Measurements from ENCODE around the gene KAT6B. TPM values are rescaled to one million over a fixed set of nuclear protein-coding genes. Genes with fewer than 3 reads are reported as not detected.

KAT6B gene
- total and polyA plus RNA-seq, 2 donors (not counting 1 experiment from before 2014, with no cell fraction given) = 3.9 to 37.8 TPM

DNA sequence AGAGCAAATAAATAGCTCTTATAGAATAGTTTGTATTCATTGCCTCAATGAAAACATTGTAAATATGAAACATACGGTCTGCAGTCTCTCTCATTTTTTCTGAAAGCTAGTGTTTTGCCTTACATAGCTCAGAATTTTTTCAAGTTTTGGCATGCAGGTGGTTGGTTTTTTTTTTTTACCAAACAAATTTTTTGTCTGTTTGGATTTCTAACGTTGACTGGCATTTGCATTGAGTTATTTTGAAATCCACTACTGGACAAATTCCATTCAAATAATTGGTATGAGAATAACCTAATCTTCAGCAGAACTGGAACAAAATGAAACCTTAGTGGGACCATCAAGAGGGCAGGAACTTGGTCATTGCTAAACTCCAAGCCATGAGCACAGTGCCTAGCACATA, 177.5 kb downstream of the KAT6B start:
- H3K4me3 ChIP-seq (replicated peaks in 1 of 4; ENCODE audit: control extremely low read depth in 1 of 4, insufficient read depth in 1 of 4, low read depth in 3 of 4, low read length in 4 of 4) = no peak overlapping the region
- no peaks in the 10 kb centered on the region for H4K20me1 ChIP-seq (ENCODE audit: control insufficient read depth, extremely low read depth, insufficient read depth, low read length)
- DNase-seq (ENCODE audit: low read depth in 2 of 2) = no peak
- H3K9ac ChIP-seq (ENCODE audit: insufficient read depth, low read length) = no peak overlapping the region
- TF ChIP-seq, protein P1, sequence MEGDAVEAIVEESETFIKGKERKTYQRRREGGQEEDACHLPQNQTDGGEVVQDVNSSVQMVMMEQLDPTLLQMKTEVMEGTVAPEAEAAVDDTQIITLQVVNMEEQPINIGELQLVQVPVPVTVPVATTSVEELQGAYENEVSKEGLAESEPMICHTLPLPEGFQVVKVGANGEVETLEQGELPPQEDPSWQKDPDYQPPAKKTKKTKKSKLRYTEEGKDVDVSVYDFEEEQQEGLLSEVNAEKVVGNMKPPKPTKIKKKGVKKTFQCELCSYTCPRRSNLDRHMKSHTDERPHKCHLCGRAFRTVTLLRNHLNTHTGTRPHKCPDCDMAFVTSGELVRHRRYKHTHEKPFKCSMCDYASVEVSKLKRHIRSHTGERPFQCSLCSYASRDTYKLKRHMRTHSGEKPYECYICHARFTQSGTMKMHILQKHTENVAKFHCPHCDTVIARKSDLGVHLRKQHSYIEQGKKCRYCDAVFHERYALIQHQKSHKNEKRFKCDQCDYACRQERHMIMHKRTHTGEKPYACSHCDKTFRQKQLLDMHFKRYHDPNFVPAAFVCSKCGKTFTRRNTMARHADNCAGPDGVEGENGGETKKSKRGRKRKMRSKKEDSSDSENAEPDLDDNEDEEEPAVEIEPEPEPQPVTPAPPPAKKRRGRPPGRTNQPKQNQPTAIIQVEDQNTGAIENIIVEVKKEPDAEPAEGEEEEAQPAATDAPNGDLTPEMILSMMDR (conservative IDR thresholded peaks at IDR 0.05 in 1 of 2, IDR thresholded peaks at IDR 0.05 in 1 of 2; ENCODE audit: low read depth in 1 of 2, low read length in 2 of 2) = no peak
- TF ChIP-seq EZH2 (IDR thresholded peaks at IDR 0.05; ENCODE audit: low read length, missing control alignments) = no peak
- no peak overlapping the region for H3K4me2 ChIP-seq (ENCODE audit: extremely low read depth, insufficient read depth, low read length)
- H3K4me1 ChIP-seq (ENCODE audit: control insufficient read depth, extremely low read depth, insufficient read depth, low read length) = no peaks in the 10 kb centered on the region
- no peak overlapping the region for H3K27ac ChIP-seq (ENCODE audit: insufficient read depth, low read length)
- H3K27me3 ChIP-seq (ENCODE audit: control insufficient read depth, insufficient read depth, low read length) = no peaks in the 10 kb centered on the region
- no peak overlapping the region for H2AFZ ChIP-seq (ENCODE audit: low read length)
- H3K79me2 ChIP-seq (ENCODE audit: control insufficient read depth, insufficient read depth, low read length) = no peaks in the 10 kb centered on the region
- H3K9me3 ChIP-seq (ENCODE audit: control insufficient read depth, insufficient read depth, low read depth, low read length) = no peaks in the 10 kb centered on the region
- H3K36me3 ChIP-seq (ENCODE audit: control insufficient read depth, insufficient read depth, low read length) = no peaks in the 10 kb centered on the region

- no peak overlapping the region for H2AFZ ChIP-seq (ENCODE audit: low read length)
- H3K4me1 ChIP-seq (ENCODE audit: control insufficient read depth, extremely low read depth, insufficient read depth, low read length) = no peaks in the 10 kb centered on the region
- H3K9me3 ChIP-seq (ENCODE audit: control insufficient read depth, insufficient read depth, low read depth, low read length) = no peaks in the 10 kb centered on the region
- no peak overlapping the region for H3K9ac ChIP-seq (ENCODE audit: insufficient read depth, low read length)
- no peaks in the 10 kb centered on the region for H3K36me3 ChIP-seq (ENCODE audit: control insufficient read depth, insufficient read depth, low read length)
- no peak for DNase-seq (ENCODE audit: low read depth in 2 of 2)
- no peak overlapping the region for H3K4me3 ChIP-seq (replicated peaks in 1 of 4; ENCODE audit: control extremely low read depth in 1 of 4, insufficient read depth in 1 of 4, low read depth in 3 of 4, low read length in 4 of 4)
- H3K27ac ChIP-seq (ENCODE audit: insufficient read depth, low read length) = no peak overlapping the region
- no peak overlapping the region for H3K4me2 ChIP-seq (ENCODE audit: extremely low read depth, insufficient read depth, low read length)
- H4K20me1 ChIP-seq (ENCODE audit: control insufficient read depth, extremely low read depth, insufficient read depth, low read length) = no peaks in the 10 kb centered on the region
- no peak for TF ChIP-seq EZH2 (IDR thresholded peaks at IDR 0.05; ENCODE audit: low read length, missing control alignments)
- TF ChIP-seq, protein P1 (conservative IDR thresholded peaks at IDR 0.05 in 1 of 2, IDR thresholded peaks at IDR 0.05 in 1 of 2; ENCODE audit: low read depth in 1 of 2, low read length in 2 of 2) = no peak
- no peaks in the 10 kb centered on the region for H3K27me3 ChIP-seq (ENCODE audit: control insufficient read depth, insufficient read depth, low read length)
- H3K79me2 ChIP-seq (ENCODE audit: control insufficient read depth, insufficient read depth, low read length) = no peaks in the 10 kb centered on the region
These were observed 181.2 kb downstream of the KAT6B start for GRCh38 chr10:75007646-75008045.

- H3K79me2 ChIP-seq (ENCODE audit: control insufficient read depth, insufficient read depth, low read length) = no peaks in the 10 kb centered on the region
- H3K9me3 ChIP-seq (ENCODE audit: control insufficient read depth, insufficient read depth, low read depth, low read length) = no peaks in the 10 kb centered on the region
- DNase-seq (ENCODE audit: low read depth in 2 of 2) = no peak
- no peak overlapping the region for H2AFZ ChIP-seq (ENCODE audit: low read length)
- H3K4me1 ChIP-seq (ENCODE audit: control insufficient read depth, extremely low read depth, insufficient read depth, low read length) = no peaks in the 10 kb centered on the region
- no peak overlapping the region for H3K4me3 ChIP-seq (replicated peaks in 1 of 4; ENCODE audit: control extremely low read depth in 1 of 4, insufficient read depth in 1 of 4, low read depth in 3 of 4, low read length in 4 of 4)
- no peak for TF ChIP-seq EZH2 (IDR thresholded peaks at IDR 0.05; ENCODE audit: low read length, missing control alignments)
- TF ChIP-seq, protein P1 (conservative IDR thresholded peaks at IDR 0.05 in 1 of 2, IDR thresholded peaks at IDR 0.05 in 1 of 2; ENCODE audit: low read depth in 1 of 2, low read length in 2 of 2) = no peak
- H4K20me1 ChIP-seq (ENCODE audit: control insufficient read depth, extremely low read depth, insufficient read depth, low read length) = no peaks in the 10 kb centered on the region
- H3K27me3 ChIP-seq (ENCODE audit: control insufficient read depth, insufficient read depth, low read length) = no peaks in the 10 kb centered on the region
- no peak overlapping the region for H3K27ac ChIP-seq (ENCODE audit: insufficient read depth, low read length)
- no peak overlapping the region for H3K4me2 ChIP-seq (ENCODE audit: extremely low read depth, insufficient read depth, low read length)
- no peak overlapping the region for H3K9ac ChIP-seq (ENCODE audit: insufficient read depth, low read length)
- no peaks in the 10 kb centered on the region for H3K36me3 ChIP-seq (ENCODE audit: control insufficient read depth, insufficient read depth, low read length)
These were observed 182.6 kb downstream of the KAT6B start for GRCh38 chr10:75008952-75009351.

Data from fibroblast of lung (primary cell).